ENCODE measurements around the gene PGM2L1. TPM values are rescaled to one million over a fixed set of nuclear protein-coding genes. Genes with fewer than 3 reads are reported as not detected.

The PGM2L1 gene
- total RNA-seq, 1 donor: 4.3 TPM

- no peak for TF ChIP-seq CTCF (IDR thresholded peaks at IDR 0.05; ENCODE audit: insufficient read depth, low read length)
- no peak for DNase-seq (ENCODE audit: low read depth)
- H3K4me3 ChIP-seq (ENCODE audit: low read depth, low read length): no peak overlapping the region
Observed at GRCh38 chr11:74384641-74385040, 13.6 kb downstream of the PGM2L1 start.

GRCh38 chr11:74380746-74381439 is 17.3 kb downstream of the PGM2L1 start:
- H3K4me3 ChIP-seq (ENCODE audit: low read depth, low read length): no peak overlapping the region
- no peak for DNase-seq (ENCODE audit: low read depth)
- no peak for TF ChIP-seq CTCF (IDR thresholded peaks at IDR 0.05; ENCODE audit: insufficient read depth, low read length)

- no peak for TF ChIP-seq CTCF (IDR thresholded peaks at IDR 0.05; ENCODE audit: insufficient read depth, low read length)
- no peak for DNase-seq (ENCODE audit: low read depth)
- no peak overlapping the region for H3K4me3 ChIP-seq (ENCODE audit: low read depth, low read length)
Observed at GRCh38 chr11:74377689-74378088, 20.5 kb downstream of the PGM2L1 start.

GRCh38 chr11:74373382-74373781 is 24.9 kb downstream of the PGM2L1 start:
- DNase-seq (ENCODE audit: low read depth): peak; percentile 28
- TF ChIP-seq CTCF (IDR thresholded peaks at IDR 0.05; ENCODE audit: insufficient read depth, low read length): no peak
- no peak overlapping the region for H3K4me3 ChIP-seq (ENCODE audit: low read depth, low read length)

- no peak for DNase-seq (ENCODE audit: low read depth)
- no peak overlapping the region for H3K4me3 ChIP-seq (ENCODE audit: low read depth, low read length)
- TF ChIP-seq CTCF (IDR thresholded peaks at IDR 0.05; ENCODE audit: insufficient read depth, low read length): no peak
Observed at GRCh38 chr11:74371269-74372052, 26.8 kb downstream of the PGM2L1 start.

GRCh38 chr11:74370123-74370522 is 28.1 kb downstream of the PGM2L1 start:
- H3K4me3 ChIP-seq (ENCODE audit: low read depth, low read length): no peak overlapping the region
- no peak for TF ChIP-seq CTCF (IDR thresholded peaks at IDR 0.05; ENCODE audit: insufficient read depth, low read length)
- DNase-seq (ENCODE audit: low read depth): peak; percentile 2
